Keratinocyte (primary cell): Measurements from ENCODE around the gene ALG14. TPM values are rescaled to one million over a fixed set of nuclear protein-coding genes. Genes with fewer than 3 reads are reported as not detected.
"Not testable (repeated sequence)": the region's sequence is repeated elsewhere in the genome, so short reads cannot be mapped to it uniquely, and the experiment has no call there.

Experiments used
- DNase-seq: peaks from one replicate; pipeline ENCODE4 v3.0.0-alpha.2; 2011; ENCODE audit warnings: low read depth, missing footprints, low spot score
- FAIRE-seq: peaks from 2 replicates; lab custom pipeline; 2011; peaks lifted over from hg19 to GRCh38; lab: Jason Lieb, UNC
- H2AFZ ChIP-seq: 2 replicates; pipeline ENCODE4 v1.6.0; 2012; ENCODE audit warnings: low read length, control low read depth, inconsistent platforms; ENCODE audit not compliant: control insufficient read depth
- H3K27ac ChIP-seq: 2 replicates; pipeline ENCODE4 v1.5.1; 2011; ENCODE audit warnings: low read length; ENCODE audit not compliant: control insufficient read depth, insufficient read depth
- H3K27me3 ChIP-seq: 3 replicates; pipeline ENCODE4 v1.6.0; 2011; ENCODE audit warnings: low read length; ENCODE audit not compliant: control insufficient read depth, insufficient read depth; ENCODE audit errors: extremely low read depth
- H3K36me3 ChIP-seq, 2 experiments: 2 replicates in 1 of 2; 3 replicates in 1 of 2; pipeline ENCODE4 v1.5.1; 2011; ENCODE audit warnings: low read length in 2 of 2, mild to moderate bottlenecking in 1 of 2; ENCODE audit not compliant: control insufficient read depth in 2 of 2, insufficient read depth in 2 of 2; ENCODE audit errors: extremely low read depth in 1 of 2
- H3K4me1 ChIP-seq: 3 replicates; pipeline ENCODE4 v1.5.1; 2011; ENCODE audit warnings: low read length; ENCODE audit not compliant: control insufficient read depth, insufficient read depth; ENCODE audit errors: extremely low read depth
- H3K4me2 ChIP-seq: 3 replicates; pipeline ENCODE4 v1.6.0; 2011; ENCODE audit warnings: low read depth, low read length; ENCODE audit not compliant: control insufficient read depth, insufficient read depth; ENCODE audit errors: extremely low read depth
- H3K4me3 ChIP-seq, 3 experiments: fragments of 200-600 bp in 1 of 3; sonication (generic) in 1 of 3; 2 replicates in 2 of 3; 3 replicates in 1 of 3; pipeline ENCODE4 v1.5.1; 2011 to 2016; ENCODE audit warnings: low read length in 3 of 3, mild to moderate bottlenecking in 3 of 3, control low read depth in 2 of 3, inconsistent platforms in 1 of 3, low read depth in 1 of 3, mixed read lengths in 1 of 3, mixed run types in 1 of 3, moderate library complexity in 1 of 3; ENCODE audit not compliant: control insufficient read depth in 2 of 3, insufficient read depth in 2 of 3; ENCODE audit errors: extremely low read depth in 1 of 3
- H3K79me2 ChIP-seq: 2 replicates; pipeline ENCODE4 v1.6.0; 2012; ENCODE audit warnings: low read length; ENCODE audit not compliant: control insufficient read depth, insufficient read depth
- H3K9ac ChIP-seq: 3 replicates; pipeline ENCODE4 v1.6.0; 2011; ENCODE audit warnings: low read length; ENCODE audit not compliant: control insufficient read depth, insufficient read depth; ENCODE audit errors: extremely low read depth
- H3K9me1 ChIP-seq: 3 replicates; pipeline ENCODE4 v1.6.0; 2011; ENCODE audit warnings: low read length; ENCODE audit not compliant: control insufficient read depth, insufficient read depth; ENCODE audit errors: extremely low read depth
- H3K9me3 ChIP-seq: 2 replicates; pipeline ENCODE4 v1.5.1; 2012; ENCODE audit warnings: low read depth, low read length; ENCODE audit not compliant: control insufficient read depth
- H4K20me1 ChIP-seq: 3 replicates; pipeline ENCODE4 v1.6.0; 2011; ENCODE audit warnings: low read length; ENCODE audit not compliant: control insufficient read depth, insufficient read depth; ENCODE audit errors: extremely low read depth
- CTCF ChIP-seq, 3 experiments: IDR thresholded peaks in 1 of 3; conservative IDR thresholded peaks in 1 of 3; optimal IDR thresholded peaks in 1 of 3; 2 replicates in 2 of 3; 3 replicates in 1 of 3; pipeline versions ENCODE3 to v1.5.1; 2011; ENCODE audit warnings: low read length in 3 of 3, mild to moderate bottlenecking in 3 of 3, moderate library complexity in 2 of 3, control low read depth in 1 of 3, inconsistent platforms in 1 of 3; ENCODE audit not compliant: insufficient read depth in 2 of 3; ENCODE audit errors: extremely low read depth in 1 of 3
- EZH2 ChIP-seq: IDR thresholded peaks from one replicate; pipeline ENCODE4 v1.6.1; 2012; ENCODE audit warnings: inconsistent platforms, mild to moderate bottlenecking, low read length, moderate library complexity
- dilution Hi-C: fragments of 300-500 bp; cut with MboI; formaldehyde crosslinking; loops from one replicate; pipeline ENCODE4 v1.7.0; 2020; ENCODE audit warnings: low sequenced_read_pairs; ENCODE audit not compliant: extremely low pct_ligation_motif_present
- polyA plus RNA-seq, 5 experiments: library from polyadenylated mRNA; depleted of rRNA in 3 of 5; stranded (reverse) in 3 of 5; stranded (forward) in 1 of 5; unstranded in 1 of 5; fragments of >200 nt; gene quantifications; 1 replicate in 1 of 5; 2 replicates in 3 of 5; 3 replicates in 1 of 5; pipeline versions ENCODE4 v1.2.1 to v1.2.3, GENCODE V29; 2011 to 2012; ENCODE audit warnings: missing spikeins in 2 of 5, low read depth in 1 of 5, low replicate concordance in 1 of 5

ALG14 gene
- polyA plus RNA-seq, 1 donor (not counting 4 experiments of a cell fraction or from before 2014, with no cell fraction given) = 4.6 TPM

DNA sequence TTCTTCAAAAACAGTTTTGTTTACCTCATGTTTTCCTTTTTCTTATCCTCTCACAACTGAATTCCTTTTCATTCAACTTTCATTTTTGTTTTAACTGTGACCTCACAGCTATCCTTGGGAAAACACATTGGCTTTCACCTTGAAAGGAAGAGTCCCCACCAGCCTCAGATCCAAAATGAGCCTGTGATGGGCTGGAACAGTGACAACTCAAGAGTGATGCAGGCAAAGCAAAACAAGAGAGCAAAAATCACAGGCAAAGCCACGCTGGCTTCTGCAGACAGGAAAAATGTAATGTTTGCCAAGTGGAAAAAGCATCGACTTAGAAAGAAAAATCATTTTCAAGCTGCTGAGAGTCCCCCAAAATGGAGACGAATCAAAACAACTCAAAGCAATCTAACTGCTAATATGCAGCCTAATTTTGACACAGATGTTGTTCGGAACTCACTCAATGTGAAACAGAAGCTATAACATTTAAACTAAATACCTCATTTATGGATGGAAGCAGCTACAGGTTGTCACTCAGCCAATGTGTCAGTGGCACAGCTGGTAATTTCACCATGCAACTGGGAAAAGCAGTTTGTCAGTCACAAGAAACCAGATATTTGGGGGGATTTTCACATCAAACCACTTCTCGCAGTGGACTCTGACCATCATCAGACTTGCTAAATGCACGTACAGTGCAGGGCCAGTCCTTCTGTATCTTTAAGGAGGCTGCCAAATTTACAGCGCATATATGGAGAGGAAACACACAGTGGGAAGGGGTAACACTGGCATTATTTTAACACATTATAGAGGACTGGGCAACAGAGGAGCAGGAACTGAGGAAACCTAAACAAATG is 50.7 kb downstream of the ALG14 start:
- dilution Hi-C loops = no loop called here

GRCh38 chr1:95021119-95021518 is 51.6 kb downstream of the ALG14 start:
- no peaks in the 10 kb centered on the region for H3K79me2 ChIP-seq
- H3K27me3 ChIP-seq = no peaks in the 10 kb centered on the region
- H3K4me2 ChIP-seq = no peak overlapping the region
- H3K36me3 ChIP-seq = no peaks in the 10 kb centered on the region
- H2AFZ ChIP-seq = no peak overlapping the region
- no peak overlapping the region for H3K9ac ChIP-seq
- H3K4me1 ChIP-seq = peaks cover 18% of the 10 kb centered on the region
- no peaks in the 10 kb centered on the region for H4K20me1 ChIP-seq
- no peaks in the 10 kb centered on the region for H3K9me3 ChIP-seq
- no peak overlapping the region for H3K27ac ChIP-seq
- no peaks in the 10 kb centered on the region for H3K9me1 ChIP-seq
- dilution Hi-C loops = no loop called here
- TF ChIP-seq CTCF (optimal IDR thresholded peaks at IDR 0.05 in 1 of 3, IDR thresholded peaks at IDR 0.05 in 1 of 3, conservative IDR thresholded peaks at IDR 0.05 in 1 of 3; ENCODE audit: extremely low read depth in 1 of 3, insufficient read depth in 2 of 3, low read length in 3 of 3) (no peak), EZH2 (no peak)
- peak; percentile 36 for FAIRE-seq
- DNase-seq = no peak
- no peak overlapping the region for H3K4me3 ChIP-seq

More for the DNA sequence above, 50.7 kb downstream of the ALG14 start:
- Histone ChIP-seq H3K9me3 (no peaks in the 10 kb centered on the region), H3K4me1 (peaks cover 18% of the 10 kb centered on the region), H3K27me3 (no peaks in the 10 kb centered on the region), H3K4me3 (no peak overlapping the region), H4K20me1 (no peaks in the 10 kb centered on the region), H3K27ac (no peak overlapping the region), H3K4me2 (no peak overlapping the region), H3K9ac (no peak overlapping the region), H2AFZ (no peak overlapping the region), H3K79me2 (no peaks in the 10 kb centered on the region), H3K36me3 (no peaks in the 10 kb centered on the region), H3K9me1 (no peaks in the 10 kb centered on the region)
- DNase-seq = no peak
- no peak for FAIRE-seq
- TF ChIP-seq EZH2 = no peak
- no peak for TF ChIP-seq CTCF (optimal IDR thresholded peaks at IDR 0.05 in 1 of 3, IDR thresholded peaks at IDR 0.05 in 1 of 3, conservative IDR thresholded peaks at IDR 0.05 in 1 of 3; ENCODE audit: extremely low read depth in 1 of 3, insufficient read depth in 2 of 3, low read length in 3 of 3)

GRCh38 chr1:95019466-95019865 is 53.3 kb downstream of the ALG14 start:
- H4K20me1 ChIP-seq, H3K9me1 ChIP-seq, H3K27me3 ChIP-seq, H2AFZ ChIP-seq, H3K4me3 ChIP-seq, H3K9me3 ChIP-seq, H3K27ac ChIP-seq, FAIRE-seq, H3K9ac ChIP-seq, H3K36me3 ChIP-seq, H3K79me2 ChIP-seq, dilution Hi-C loops, H3K4me2 ChIP-seq, DNase-seq: not testable (repeated sequence)
- peaks cover 18% of the 10 kb centered on the region for H3K4me1 ChIP-seq
